Keratinocyte (primary cell): Measurements from ENCODE around the gene TEX47. TPM values are rescaled to one million over a fixed set of nuclear protein-coding genes. Genes with fewer than 3 reads are reported as not detected.

ENCODE experiments used
- DNase-seq: peaks from one replicate; pipeline ENCODE4 v3.0.0-alpha.2; 2011; ENCODE audit warnings: low read depth, missing footprints, low spot score
- FAIRE-seq: peaks from 2 replicates; lab custom pipeline; 2011; peaks lifted over from hg19 to GRCh38; lab: Jason Lieb, UNC
- H2AFZ ChIP-seq: 2 replicates; pipeline ENCODE4 v1.6.0; 2012; ENCODE audit warnings: low read length, control low read depth, inconsistent platforms; ENCODE audit not compliant: control insufficient read depth
- H3K27ac ChIP-seq: 2 replicates; pipeline ENCODE4 v1.5.1; 2011; ENCODE audit warnings: low read length; ENCODE audit not compliant: control insufficient read depth, insufficient read depth
- H3K27me3 ChIP-seq: 3 replicates; pipeline ENCODE4 v1.6.0; 2011; ENCODE audit warnings: low read length; ENCODE audit not compliant: control insufficient read depth, insufficient read depth; ENCODE audit errors: extremely low read depth
- H3K36me3 ChIP-seq, 2 experiments: 2 replicates in 1 of 2; 3 replicates in 1 of 2; pipeline ENCODE4 v1.5.1; 2011; ENCODE audit warnings: low read length in 2 of 2, mild to moderate bottlenecking in 1 of 2; ENCODE audit not compliant: control insufficient read depth in 2 of 2, insufficient read depth in 2 of 2; ENCODE audit errors: extremely low read depth in 1 of 2
- H3K4me1 ChIP-seq: 3 replicates; pipeline ENCODE4 v1.5.1; 2011; ENCODE audit warnings: low read length; ENCODE audit not compliant: control insufficient read depth, insufficient read depth; ENCODE audit errors: extremely low read depth
- H3K4me2 ChIP-seq: 3 replicates; pipeline ENCODE4 v1.6.0; 2011; ENCODE audit warnings: low read depth, low read length; ENCODE audit not compliant: control insufficient read depth, insufficient read depth; ENCODE audit errors: extremely low read depth
- H3K4me3 ChIP-seq, 3 experiments: fragments of 200-600 bp in 1 of 3; sonication (generic) in 1 of 3; 2 replicates in 2 of 3; 3 replicates in 1 of 3; pipeline ENCODE4 v1.5.1; 2011 to 2016; ENCODE audit warnings: low read length in 3 of 3, mild to moderate bottlenecking in 3 of 3, control low read depth in 2 of 3, inconsistent platforms in 1 of 3, low read depth in 1 of 3, mixed read lengths in 1 of 3, mixed run types in 1 of 3, moderate library complexity in 1 of 3; ENCODE audit not compliant: control insufficient read depth in 2 of 3, insufficient read depth in 2 of 3; ENCODE audit errors: extremely low read depth in 1 of 3
- H3K79me2 ChIP-seq: 2 replicates; pipeline ENCODE4 v1.6.0; 2012; ENCODE audit warnings: low read length; ENCODE audit not compliant: control insufficient read depth, insufficient read depth
- H3K9ac ChIP-seq: 3 replicates; pipeline ENCODE4 v1.6.0; 2011; ENCODE audit warnings: low read length; ENCODE audit not compliant: control insufficient read depth, insufficient read depth; ENCODE audit errors: extremely low read depth
- H3K9me1 ChIP-seq: 3 replicates; pipeline ENCODE4 v1.6.0; 2011; ENCODE audit warnings: low read length; ENCODE audit not compliant: control insufficient read depth, insufficient read depth; ENCODE audit errors: extremely low read depth
- H3K9me3 ChIP-seq: 2 replicates; pipeline ENCODE4 v1.5.1; 2012; ENCODE audit warnings: low read depth, low read length; ENCODE audit not compliant: control insufficient read depth
- H4K20me1 ChIP-seq: 3 replicates; pipeline ENCODE4 v1.6.0; 2011; ENCODE audit warnings: low read length; ENCODE audit not compliant: control insufficient read depth, insufficient read depth; ENCODE audit errors: extremely low read depth
- CTCF ChIP-seq, 3 experiments: IDR thresholded peaks in 1 of 3; conservative IDR thresholded peaks in 1 of 3; optimal IDR thresholded peaks in 1 of 3; 2 replicates in 2 of 3; 3 replicates in 1 of 3; pipeline versions ENCODE3 to v1.5.1; 2011; ENCODE audit warnings: low read length in 3 of 3, mild to moderate bottlenecking in 3 of 3, moderate library complexity in 2 of 3, control low read depth in 1 of 3, inconsistent platforms in 1 of 3; ENCODE audit not compliant: insufficient read depth in 2 of 3; ENCODE audit errors: extremely low read depth in 1 of 3
- EZH2 ChIP-seq: IDR thresholded peaks from one replicate; pipeline ENCODE4 v1.6.1; 2012; ENCODE audit warnings: inconsistent platforms, mild to moderate bottlenecking, low read length, moderate library complexity
- dilution Hi-C: fragments of 300-500 bp; cut with MboI; formaldehyde crosslinking; loops from one replicate; pipeline ENCODE4 v1.7.0; 2020; ENCODE audit warnings: low sequenced_read_pairs; ENCODE audit not compliant: extremely low pct_ligation_motif_present
- polyA plus RNA-seq, 5 experiments: library from polyadenylated mRNA; depleted of rRNA in 3 of 5; stranded (reverse) in 3 of 5; stranded (forward) in 1 of 5; unstranded in 1 of 5; fragments of >200 nt; gene quantifications; 1 replicate in 1 of 5; 2 replicates in 3 of 5; 3 replicates in 1 of 5; pipeline versions ENCODE4 v1.2.1 to v1.2.3, GENCODE V29; 2011 to 2012; ENCODE audit warnings: missing spikeins in 2 of 5, low read depth in 1 of 5, low replicate concordance in 1 of 5

Gene TEX47
- polyA plus RNA-seq, 1 donor (not counting 4 experiments of a cell fraction or from before 2014, with no cell fraction given): not detected

- Histone ChIP-seq H3K79me2 (no peaks in the 10 kb centered on the region), H3K9me1 (no peaks in the 10 kb centered on the region), H3K9me3 (no peaks in the 10 kb centered on the region), H3K9ac (no peak overlapping the region), H3K4me2 (no peak overlapping the region), H3K4me1 (no peaks in the 10 kb centered on the region), H3K27me3 (no peaks in the 10 kb centered on the region), H4K20me1 (no peaks in the 10 kb centered on the region), H3K36me3 (no peaks in the 10 kb centered on the region), H3K4me3 (no peak overlapping the region), H3K27ac (no peak overlapping the region), H2AFZ (no peak overlapping the region)
- DNase-seq (no peak), FAIRE-seq (no peak)
- dilution Hi-C loops: no loop called here
- TF ChIP-seq CTCF (optimal IDR thresholded peaks at IDR 0.05 in 1 of 3, IDR thresholded peaks at IDR 0.05 in 1 of 3, conservative IDR thresholded peaks at IDR 0.05 in 1 of 3; ENCODE audit: extremely low read depth in 1 of 3, insufficient read depth in 2 of 3, low read length in 3 of 3) (no peak), EZH2 (no peak)
Observed at GRCh38 chr7:88792361-88792760, 3.2 kb downstream of the TEX47 start.

- no peak overlapping the region for H2AFZ ChIP-seq
- no peak for TF ChIP-seq CTCF (optimal IDR thresholded peaks at IDR 0.05 in 1 of 3, IDR thresholded peaks at IDR 0.05 in 1 of 3, conservative IDR thresholded peaks at IDR 0.05 in 1 of 3; ENCODE audit: extremely low read depth in 1 of 3, insufficient read depth in 2 of 3, low read length in 3 of 3)
- TF ChIP-seq EZH2: no peak
- dilution Hi-C loops: no loop called here
Observed at GRCh38 chr7:88791891-88792290, 3.6 kb downstream of the TEX47 start.

More at GRCh38 chr7:88791891-88792290, 3.6 kb downstream of the TEX47 start:
- DNase-seq (no peak), FAIRE-seq (no peak)
- Histone ChIP-seq H3K4me2 (no peak overlapping the region), H3K4me1 (no peaks in the 10 kb centered on the region), H3K27ac (no peak overlapping the region), H4K20me1 (no peaks in the 10 kb centered on the region), H3K36me3 (no peaks in the 10 kb centered on the region), H3K9ac (no peak overlapping the region), H3K9me1 (no peaks in the 10 kb centered on the region), H3K9me3 (no peaks in the 10 kb centered on the region), H3K27me3 (no peaks in the 10 kb centered on the region), H3K79me2 (no peaks in the 10 kb centered on the region), H3K4me3 (no peak overlapping the region)
